GM19035 (cell line): ENCODE measurements around the gene SHC3.

Experiments
- ATAC-seq: cut with Tn5 transposase; IDR thresholded peaks from one replicate; pipeline ENCODE4 v1.9.1; 2021; ENCODE audit not compliant: unreplicated experiment

SHC3 gene

GRCh38 chr9:88991066-88992034 lies 187.3 kb downstream of the SHC3 start, which contains the start of gene S1PR3:
Gene S1PR3, plus strand, starts transcription at chr9:88991468. Its CDS starts 9,733 bp downstream, at chr9:89001201.
- no peak for ATAC-seq

- ATAC-seq = no peak
Observed at GRCh38 chr9:88990729-88991065, 187.9 kb downstream of the SHC3 start.

GRCh38 chr9:88990041-88990728 lies 188.4 kb downstream of the SHC3 start:
- ATAC-seq = no peak

- ATAC-seq = no peak
Observed at GRCh38 chr9:88988796-88989641, 189.6 kb downstream of the SHC3 start.

GRCh38 chr9:88987661-88988060 lies 191.0 kb downstream of the SHC3 start:
- ATAC-seq = no peak

- ATAC-seq = no peak
Observed at GRCh38 chr9:88986776-88987175, 191.8 kb downstream of the SHC3 start.

GRCh38 chr9:88985616-88986015 lies 193.0 kb downstream of the SHC3 start:
- ATAC-seq = no peak

- ATAC-seq = no peak
Observed at GRCh38 chr9:88984543-88984883, 194.1 kb downstream of the SHC3 start.

GRCh38 chr9:88983865-88984542 lies 194.6 kb downstream of the SHC3 start:
- no peak for ATAC-seq

- ATAC-seq = no peak
Observed at GRCh38 chr9:88980740-88981203, 197.8 kb downstream of the SHC3 start.

- ATAC-seq = no peak
Observed at GRCh38 chr9:88979791-88980190, 198.8 kb downstream of the SHC3 start.

GRCh38 chr9:88979021-88979420 lies 199.6 kb downstream of the SHC3 start:
- ATAC-seq = no peak

- no peak for ATAC-seq
Observed at GRCh38 chr9:88978034-88978433, 200.6 kb downstream of the SHC3 start.

GRCh38 chr9:88976890-88977257 lies 201.7 kb downstream of the SHC3 start:
- no peak for ATAC-seq

GRCh38 chr9:88975966-88976889 lies 202.4 kb downstream of the SHC3 start:
- no peak for ATAC-seq

GRCh38 chr9:88974641-88975040 lies 204.0 kb downstream of the SHC3 start:
- ATAC-seq = no peak

GRCh38 chr9:88973281-88974045 lies 205.2 kb downstream of the SHC3 start:
- no peak for ATAC-seq

- no peak for ATAC-seq
Observed at GRCh38 chr9:88972401-88972800, 206.2 kb downstream of the SHC3 start.
